D721Med (cell line): ENCODE data around the gene PDZD4.

Experiments
- DNase-seq: peaks from one replicate; pipeline ENCODE4 v3.0.0; 2011; ENCODE audit warnings: low spot score; ENCODE audit not compliant: insufficient read length
- FAIRE-seq: peaks from 2 replicates; lab custom pipeline; 2011; peaks lifted over from hg19 to GRCh38; lab: Jason Lieb, UNC
- CTCF ChIP-seq: IDR thresholded peaks from 2 replicates; pipeline ENCODE4 v1.5.1; 2012; ENCODE audit warnings: mild to moderate bottlenecking, control low read depth; ENCODE audit not compliant: insufficient read depth; ENCODE audit errors: missing control alignments

The PDZD4 gene

GRCh38 chrX:153862369-153863250 lies 32.3 kb upstream of the PDZD4 start:
- no peak for FAIRE-seq
- DNase-seq: no peak
- no peak for TF ChIP-seq CTCF

GRCh38 chrX:153861733-153862310 lies 31.5 kb upstream of the PDZD4 start:
- no peak for DNase-seq

GRCh38 chrX:153861151-153861550 lies 30.8 kb upstream of the PDZD4 start:
- no peak for TF ChIP-seq CTCF
- DNase-seq (no peak), FAIRE-seq (no peak)

More at GRCh38 chrX:153861733-153862310, 31.5 kb upstream of the PDZD4 start:
- no peak for TF ChIP-seq CTCF
- no peak for FAIRE-seq

- no peak for DNase-seq
- FAIRE-seq: no peak
- TF ChIP-seq CTCF: no peak
Measured at GRCh38 chrX:153857348-153857903, 27.1 kb upstream of the PDZD4 start.

GRCh38 chrX:153854702-153855101 lies 24.4 kb upstream of the PDZD4 start:
- FAIRE-seq (no peak), DNase-seq (no peak)
- no peak for TF ChIP-seq CTCF

GRCh38 chrX:153853902-153854267 lies 23.5 kb upstream of the PDZD4 start:
- TF ChIP-seq CTCF: no peak
- no peak for DNase-seq
- no peak for FAIRE-seq
